Vagina (tissue), 2 donors: ENCODE results near the gene ATF6B. TPM values are rescaled to one million over a fixed set of nuclear protein-coding genes. Genes with fewer than 3 reads are reported as not detected.

ENCODE experiments used
- DNase-seq, 2 donors: peaks; one replicate each; pipeline ENCODE4 v3.0.0-alpha.2; 2017; ENCODE audit errors: extremely low spot score in 2 of 2
- H3K27ac ChIP-seq: fragments of 200-600 bp; sonication (generic); one replicate; pipeline ENCODE4 v1.5.1; 2019
- H3K27me3 ChIP-seq: fragments of 200-600 bp; sonication (generic); one replicate; pipeline ENCODE4 v1.5.1; 2019
- H3K36me3 ChIP-seq, 2 donors: fragments of 200-600 bp; sonication (generic); one replicate each; pipeline ENCODE4 v1.5.1; 2017 to 2019
- H3K4me1 ChIP-seq: fragments of 200-600 bp; sonication (generic); one replicate; pipeline ENCODE4 v1.5.1; 2019
- H3K4me3 ChIP-seq, 2 donors: fragments of 200-600 bp; sonication (generic); 1 replicate in 1 of 2; 2 replicates in 1 of 2; pipeline ENCODE4 v1.5.1; 2016 to 2019
- H3K9me3 ChIP-seq: fragments of 200-600 bp; sonication (generic); one replicate; pipeline ENCODE4 v1.5.1; 2019
- POLR2A ChIP-seq, 2 donors: fragments of 450-650 bp; IDR thresholded peaks; one replicate each; pipeline ENCODE4 v1.6.1; 2017; ENCODE audit warnings: antibody characterized with exemption in 2 of 2, mild to moderate bottlenecking in 2 of 2, moderate library complexity in 2 of 2
- POLR2AphosphoS5 ChIP-seq, 2 donors: sonication (generic); formaldehyde crosslinking; IDR thresholded peaks; one replicate each; pipeline ENCODE4 v1.9.0; 2017; ENCODE audit warnings: antibody characterized with exemption in 2 of 2, mild to moderate bottlenecking in 2 of 2, low read depth in 1 of 2; ENCODE audit not compliant: insufficient read depth in 1 of 2
- intact Hi-C: fragments of 100-400 bp; cut with DNase I; formaldehyde crosslinking; loops from one replicate; pipeline ENCODE4 v1.15.1; 2023
- total RNA-seq: library from RNA; depleted of rRNA; stranded (reverse); fragments of >200 nt; gene quantifications from one replicate; pipeline ENCODE4 v1.2.3, GENCODE V29; 2016
- TF ChIP-seq, protein P1 (sequence below), 3 experiments: fragments of 450-650 bp in 2 of 3; fragments of 200-600 bp in 1 of 3; sonication (generic) in 1 of 3; IDR thresholded peaks; one replicate each; pipeline ENCODE4 v1.5.1; 2017 to 2019; ENCODE audit warnings: antibody characterized with exemption in 3 of 3, mild to moderate bottlenecking in 2 of 3, moderate library complexity in 2 of 3

Gene ATF6B
- total RNA-seq, 1 donor from 2014 or later = 76.6 TPM

DNA sequence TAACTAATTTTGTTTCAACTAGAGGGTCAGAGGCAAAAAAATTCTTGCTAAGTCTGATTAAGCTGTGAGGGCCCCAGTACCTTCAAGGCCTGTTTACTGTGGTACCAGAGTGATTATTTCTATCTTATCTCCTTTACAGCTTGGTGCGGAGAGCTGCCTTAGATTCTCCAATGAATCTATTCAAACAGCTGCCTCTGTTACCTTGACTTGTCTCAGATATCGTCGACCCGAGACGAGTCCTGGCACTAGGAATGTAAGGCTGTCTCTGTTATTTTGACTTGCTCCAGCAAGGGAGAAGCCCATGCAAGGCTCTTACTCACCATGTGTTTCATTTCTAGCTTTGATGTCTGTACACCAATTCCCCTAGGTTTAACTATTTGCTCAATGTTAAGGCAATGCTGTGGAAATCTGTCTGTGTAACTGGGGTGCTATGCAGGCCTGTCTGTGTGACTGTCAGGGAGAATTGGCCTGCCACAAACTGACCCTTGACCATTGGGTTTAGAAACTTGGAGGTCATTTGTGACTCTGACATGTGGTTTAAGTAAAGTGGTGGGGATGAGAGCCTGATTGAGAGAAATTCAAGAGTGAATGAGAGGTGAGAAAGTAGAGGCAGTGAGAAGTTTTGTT lies 12.5 kb upstream of the ATF6B start:
- Histone ChIP-seq H3K4me3 (no peak overlapping the region), H3K36me3 (no peaks in the 10 kb centered on the region), H3K4me1 (no peaks in the 10 kb centered on the region), H3K9me3 (no peaks in the 10 kb centered on the region), H3K27ac (no peak overlapping the region), H3K27me3 (no peaks in the 10 kb centered on the region)
- TF ChIP-seq POLR2A (IDR thresholded peaks at IDR 0.05) = no peak
- TF ChIP-seq, protein P1, sequence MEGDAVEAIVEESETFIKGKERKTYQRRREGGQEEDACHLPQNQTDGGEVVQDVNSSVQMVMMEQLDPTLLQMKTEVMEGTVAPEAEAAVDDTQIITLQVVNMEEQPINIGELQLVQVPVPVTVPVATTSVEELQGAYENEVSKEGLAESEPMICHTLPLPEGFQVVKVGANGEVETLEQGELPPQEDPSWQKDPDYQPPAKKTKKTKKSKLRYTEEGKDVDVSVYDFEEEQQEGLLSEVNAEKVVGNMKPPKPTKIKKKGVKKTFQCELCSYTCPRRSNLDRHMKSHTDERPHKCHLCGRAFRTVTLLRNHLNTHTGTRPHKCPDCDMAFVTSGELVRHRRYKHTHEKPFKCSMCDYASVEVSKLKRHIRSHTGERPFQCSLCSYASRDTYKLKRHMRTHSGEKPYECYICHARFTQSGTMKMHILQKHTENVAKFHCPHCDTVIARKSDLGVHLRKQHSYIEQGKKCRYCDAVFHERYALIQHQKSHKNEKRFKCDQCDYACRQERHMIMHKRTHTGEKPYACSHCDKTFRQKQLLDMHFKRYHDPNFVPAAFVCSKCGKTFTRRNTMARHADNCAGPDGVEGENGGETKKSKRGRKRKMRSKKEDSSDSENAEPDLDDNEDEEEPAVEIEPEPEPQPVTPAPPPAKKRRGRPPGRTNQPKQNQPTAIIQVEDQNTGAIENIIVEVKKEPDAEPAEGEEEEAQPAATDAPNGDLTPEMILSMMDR (IDR thresholded peaks at IDR 0.05) = no peak
- TF ChIP-seq POLR2AphosphoS5 (IDR thresholded peaks at IDR 0.05; ENCODE audit: insufficient read depth in 1 of 2, low read depth in 1 of 2) = no peak
- DNase-seq = no peak
- intact Hi-C loops = no loop called here

DNA sequence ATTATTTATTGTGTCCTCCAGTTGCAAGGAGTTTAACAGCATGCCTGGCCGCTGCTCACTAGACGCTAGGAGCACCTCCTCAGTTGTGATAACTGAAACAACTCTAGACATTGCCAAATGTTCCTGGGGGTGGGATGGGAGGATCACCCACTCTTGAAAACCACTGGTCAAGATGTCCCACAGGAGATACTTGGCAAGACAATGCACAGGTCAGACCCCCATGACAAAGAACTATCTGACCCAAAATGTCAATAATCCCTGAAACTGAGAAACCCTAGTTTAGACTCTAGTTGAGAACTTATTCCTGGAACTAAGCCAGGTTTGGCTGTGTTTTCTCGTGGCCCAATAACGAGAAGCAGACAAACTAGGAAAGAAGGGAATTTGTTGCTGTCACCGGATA lies 11.5 kb upstream of the ATF6B start:
- DNase-seq = no peak
- H3K4me1 ChIP-seq = no peaks in the 10 kb centered on the region
- TF ChIP-seq POLR2AphosphoS5 (IDR thresholded peaks at IDR 0.05; ENCODE audit: insufficient read depth in 1 of 2, low read depth in 1 of 2) = no peak
- TF ChIP-seq POLR2A (IDR thresholded peaks at IDR 0.05) = no peak
- TF ChIP-seq, protein P1 (IDR thresholded peaks at IDR 0.05) = no peak

DNA sequence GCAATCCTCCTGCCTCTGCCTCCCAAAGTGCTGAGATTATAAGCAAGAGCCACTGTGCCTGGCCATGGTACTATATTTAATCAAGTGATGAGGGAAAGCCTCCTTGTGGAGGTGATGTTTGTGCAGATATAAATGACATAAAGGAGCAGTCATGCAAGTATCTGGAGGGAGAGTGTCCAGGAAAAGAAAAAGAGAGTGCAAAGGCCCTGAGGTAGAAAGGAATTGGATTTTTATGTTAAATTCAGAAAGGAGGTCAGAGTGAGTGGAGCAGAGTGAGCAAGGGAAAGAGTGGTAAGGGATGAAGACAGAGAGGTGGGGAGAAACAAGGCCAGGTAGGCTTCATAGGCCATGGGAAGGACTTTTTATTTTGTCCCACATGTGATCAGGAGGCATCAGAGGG lies 9.4 kb upstream of the ATF6B start:
- intact Hi-C loops = no loop called here
- no peaks in the 10 kb centered on the region for H3K4me1 ChIP-seq
- TF ChIP-seq, protein P1 (IDR thresholded peaks at IDR 0.05) = no peak
- TF ChIP-seq POLR2AphosphoS5 (IDR thresholded peaks at IDR 0.05; ENCODE audit: insufficient read depth in 1 of 2, low read depth in 1 of 2) = no peak
- TF ChIP-seq POLR2A (IDR thresholded peaks at IDR 0.05) = no peak

More for the DNA sequence above, 11.5 kb upstream of the ATF6B start:
- no peaks in the 10 kb centered on the region for H3K9me3 ChIP-seq
- no peak overlapping the region for H3K27ac ChIP-seq
- no peaks in the 10 kb centered on the region for H3K27me3 ChIP-seq
- H3K36me3 ChIP-seq = no peaks in the 10 kb centered on the region
- H3K4me3 ChIP-seq = no peak overlapping the region
- intact Hi-C loops = no loop called here

DNA sequence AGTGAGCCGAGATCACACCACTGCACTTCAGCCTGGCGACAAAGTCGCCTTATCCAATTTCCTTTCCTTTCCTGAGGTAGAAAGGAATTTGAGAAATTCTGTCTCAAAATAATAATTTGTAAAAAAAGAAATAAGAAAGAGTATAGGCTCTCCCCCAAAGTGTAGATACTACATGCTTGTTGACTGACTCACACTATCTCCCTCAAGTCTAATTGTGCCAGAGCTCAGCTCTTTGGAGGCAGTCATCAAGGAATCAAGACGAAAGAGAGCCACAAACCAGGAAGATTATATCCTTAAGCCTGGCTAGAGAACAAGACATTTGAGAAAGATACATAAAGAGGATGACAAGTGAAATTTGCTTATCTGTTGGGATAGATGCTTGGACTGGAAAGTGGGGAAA lies 5.7 kb upstream of the ATF6B start:
- Histone ChIP-seq H3K9me3 (no peaks in the 10 kb centered on the region), H3K27me3 (no peaks in the 10 kb centered on the region), H3K27ac (no peak overlapping the region), H3K4me3 (no peak overlapping the region), H3K4me1 (peaks cover 15% of the 10 kb centered on the region), H3K36me3 (no peaks in the 10 kb centered on the region)
- intact Hi-C loops = no loop called here
- DNase-seq = no peak
- TF ChIP-seq, protein P1 (IDR thresholded peaks at IDR 0.05) = no peak
- no peak for TF ChIP-seq POLR2AphosphoS5 (IDR thresholded peaks at IDR 0.05; ENCODE audit: insufficient read depth in 1 of 2, low read depth in 1 of 2)

More for the DNA sequence above, 9.4 kb upstream of the ATF6B start:
- Histone ChIP-seq H3K36me3 (no peaks in the 10 kb centered on the region), H3K4me3 (no peak overlapping the region), H3K27ac (no peak overlapping the region), H3K9me3 (no peaks in the 10 kb centered on the region), H3K27me3 (no peaks in the 10 kb centered on the region)
- no peak for DNase-seq

DNA sequence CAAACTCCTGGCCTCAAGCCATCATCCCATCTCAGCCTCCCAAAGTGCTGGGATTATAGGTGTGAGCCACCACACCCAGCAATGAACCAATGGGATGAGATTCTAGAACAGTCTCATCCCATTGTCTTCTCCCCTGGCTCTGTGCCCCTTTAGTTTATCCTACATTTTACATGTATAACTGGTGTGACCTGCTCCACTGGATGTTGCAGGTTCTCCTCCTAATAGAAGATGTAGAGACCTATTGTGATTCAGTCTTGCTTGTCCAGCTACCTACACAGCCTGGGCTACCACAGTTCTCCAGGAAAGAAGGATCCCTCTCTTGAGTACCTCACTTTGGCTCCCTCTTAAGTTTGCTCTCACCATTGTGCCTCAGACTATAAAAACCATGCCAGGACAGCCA lies 4.1 kb upstream of the ATF6B start:
- Histone ChIP-seq H3K27ac (no peak overlapping the region), H3K4me3 (no peak overlapping the region), H3K4me1 (peaks cover 24% of the 10 kb centered on the region), H3K27me3 (no peaks in the 10 kb centered on the region), H3K36me3 (no peaks in the 10 kb centered on the region), H3K9me3 (no peaks in the 10 kb centered on the region)
- no peak for DNase-seq
- intact Hi-C loops = no loop called here
- peak in 1 of 2 donors; percentile 82 for TF ChIP-seq POLR2AphosphoS5 (IDR thresholded peaks at IDR 0.05; ENCODE audit: insufficient read depth in 1 of 2, low read depth in 1 of 2)
- TF ChIP-seq, protein P1 (IDR thresholded peaks at IDR 0.05) = no peak
- no peak for TF ChIP-seq POLR2A (IDR thresholded peaks at IDR 0.05)
